HG02938 (cell line): Measurements from ENCODE around the gene PROCA1.
A peak's percentile ranks its signal among the peaks of the same experiment; 100 is the strongest.
"Not testable (repeated sequence)": the region's sequence is repeated elsewhere in the genome, so short reads cannot be mapped to it uniquely, and the experiment has no call there.

Source experiments
- ATAC-seq: cut with Tn5 transposase; IDR thresholded peaks from one replicate; pipeline ENCODE4 v1.9.1; 2021; ENCODE audit warnings: mild to moderate bottlenecking, moderate library complexity; ENCODE audit not compliant: unreplicated experiment

PROCA1 gene

DNA sequence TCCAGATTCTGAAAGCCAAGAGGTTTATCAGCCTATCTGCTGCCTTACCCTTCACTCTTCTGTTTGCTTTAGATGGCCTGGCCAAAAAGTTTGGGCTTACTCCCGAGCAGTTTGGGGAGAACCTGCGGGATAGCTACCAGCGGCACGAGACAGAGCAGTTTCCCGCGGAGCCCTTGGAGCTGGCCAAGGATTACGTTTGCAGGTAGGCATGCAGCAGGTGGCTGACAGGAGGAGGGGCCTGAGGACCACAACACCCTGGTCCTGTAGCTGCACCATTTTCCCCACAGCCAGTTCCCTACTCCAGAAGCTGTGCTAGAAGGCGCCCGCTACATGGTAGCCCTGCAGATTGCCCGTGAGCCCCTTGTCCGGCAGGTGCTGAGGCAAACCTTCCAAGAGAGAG lies 29.0 kb downstream of the PROCA1 start:
- no peak for ATAC-seq

DNA sequence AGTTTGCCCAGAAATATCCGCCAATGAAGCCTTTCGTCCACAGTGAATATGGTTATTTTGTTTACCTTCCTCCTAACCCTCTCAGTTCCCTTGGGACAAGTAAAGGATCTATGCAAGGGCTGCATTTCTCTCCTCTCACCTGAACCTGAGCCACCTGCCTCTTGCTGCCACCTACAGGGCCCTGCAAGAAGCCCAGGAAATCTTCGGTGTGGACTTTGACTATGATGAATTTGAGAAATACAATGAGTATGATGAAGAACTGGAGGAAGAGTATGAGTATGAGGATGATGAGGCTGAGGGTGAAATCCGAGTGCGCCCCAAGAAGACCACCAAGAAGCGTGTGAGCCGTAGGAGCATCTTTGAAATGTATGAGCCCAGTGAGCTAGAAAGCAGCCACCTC lies 35.7 kb downstream of the PROCA1 start:
- ATAC-seq = no peak

DNA sequence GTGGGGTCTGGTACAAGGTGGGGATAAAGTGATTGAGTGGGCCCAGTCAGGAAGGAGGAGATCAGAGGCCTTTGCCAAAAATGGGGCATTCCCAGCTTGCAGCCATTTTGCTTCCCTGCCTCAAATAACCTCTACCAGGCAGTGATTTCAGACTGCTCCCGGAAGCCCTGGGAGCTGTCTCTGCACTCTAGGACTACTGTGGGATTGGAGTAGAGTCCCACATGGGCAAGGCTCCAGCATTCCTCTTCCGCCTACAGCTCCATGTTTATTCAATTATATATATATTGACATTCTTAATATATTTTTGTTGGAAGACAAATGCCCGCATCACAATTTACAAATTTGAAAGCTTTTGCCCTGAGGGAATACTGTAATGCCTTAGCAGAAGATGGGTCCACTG lies 36.2 kb downstream of the PROCA1 start:
- no peak for ATAC-seq

DNA sequence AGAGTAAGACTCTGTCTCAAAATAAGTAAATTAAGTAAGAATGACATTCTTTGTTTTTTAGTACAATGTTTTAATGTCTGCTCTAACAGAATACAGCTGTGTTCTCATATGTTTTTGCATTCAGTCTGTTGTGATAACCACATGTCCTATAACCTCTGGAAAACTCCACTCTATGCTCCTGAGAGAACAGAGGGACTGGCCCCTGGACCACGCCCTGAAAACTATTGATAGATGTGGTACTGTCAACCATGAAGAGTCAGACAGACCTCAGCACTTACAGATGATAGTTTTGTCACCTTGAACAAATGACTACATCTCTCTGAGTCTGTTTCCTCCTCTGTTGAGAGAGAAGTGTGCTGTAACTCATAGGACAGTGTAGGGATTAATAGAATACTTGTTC lies 41.8 kb downstream of the PROCA1 start:
- ATAC-seq = no peak

DNA sequence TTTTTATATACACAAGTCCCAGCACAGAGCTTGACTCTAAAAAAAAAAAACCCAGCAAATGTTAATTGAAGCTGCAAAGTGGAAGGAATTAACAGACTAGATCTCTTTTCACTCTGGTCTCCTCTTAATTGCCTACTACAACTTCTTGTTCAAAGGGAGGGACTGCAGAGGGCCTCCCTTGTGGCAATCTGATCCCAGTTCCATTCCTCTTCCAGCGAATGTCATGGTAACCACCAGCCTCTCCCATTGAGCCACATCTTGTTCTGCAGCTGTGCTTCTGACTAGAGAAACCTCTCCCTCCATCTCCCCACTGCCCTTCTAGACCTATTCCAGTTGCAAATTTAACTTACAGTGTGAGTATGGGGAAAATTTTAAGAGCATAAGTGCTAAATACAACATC lies 43.8 kb downstream of the PROCA1 start:
- no peak for ATAC-seq

GRCh38 chr17:28665994-28666393 lies 45.7 kb downstream of the PROCA1 start:
- ATAC-seq = no peak

DNA sequence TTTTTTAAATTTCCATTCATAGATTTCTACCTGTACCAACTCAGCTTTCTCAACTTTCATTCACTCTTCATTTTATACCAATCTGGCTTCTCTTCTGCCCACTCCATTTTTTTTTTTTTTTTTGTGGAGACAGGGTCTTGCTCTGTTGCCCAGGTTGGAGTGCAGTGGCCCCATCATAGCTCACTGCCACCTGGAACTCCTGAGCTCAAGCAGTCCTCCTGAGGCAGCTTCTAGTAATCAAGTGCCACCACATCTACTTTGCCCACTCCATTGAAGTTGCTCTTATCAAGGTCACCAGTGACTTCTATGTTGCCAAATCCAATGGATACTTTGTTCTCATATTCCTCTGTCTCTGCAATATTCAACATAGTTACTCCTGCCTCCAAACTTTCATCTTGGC lies 48.0 kb downstream of the PROCA1 start:
- no peak for ATAC-seq

GRCh38 chr17:28662527-28662829 lies 49.2 kb downstream of the PROCA1 start:
- no peak for ATAC-seq

GRCh38 chr17:28661635-28662526 lies 49.8 kb downstream of the PROCA1 start, which contains the start of the genes SDF2 and SUPT6H:
SDF2 (minus strand) TSS chr17:28661906; CDS start chr17:28661876, 30 bp downstream.
SUPT6H (plus strand) TSS chr17:28662205; CDS start chr17:28673402, 11,197 bp downstream.
- peak; percentile 80 for ATAC-seq

DNA sequence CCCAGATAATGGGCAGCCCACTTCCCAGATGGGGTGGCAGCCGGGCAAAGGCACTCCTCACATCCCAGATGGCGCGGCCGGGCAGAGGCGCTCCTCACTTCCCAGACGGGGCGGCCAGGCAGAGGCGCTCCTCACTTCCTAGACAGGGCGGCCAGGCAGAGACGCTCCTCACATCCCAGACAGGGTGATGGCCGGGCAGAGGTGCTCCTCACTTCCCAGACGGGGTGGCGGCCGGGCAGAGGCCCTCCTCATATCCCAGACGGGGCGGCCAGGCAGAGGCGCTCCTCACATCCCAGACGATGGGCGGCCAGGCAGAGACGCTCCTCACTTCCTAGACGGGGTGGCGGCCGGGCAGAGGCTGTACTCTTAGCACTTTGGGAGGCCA lies 52.2 kb downstream of the PROCA1 start:
- not testable (repeated sequence) for ATAC-seq

GRCh38 chr17:28658766-28659496 lies 52.8 kb downstream of the PROCA1 start:
- not testable (repeated sequence) for ATAC-seq

- not testable (repeated sequence) for ATAC-seq
Observed at GRCh38 chr17:28658342-28658741, 53.3 kb downstream of the PROCA1 start.

GRCh38 chr17:28657756-28658155 lies 53.9 kb downstream of the PROCA1 start:
- no peak for ATAC-seq

- ATAC-seq = no peak
Observed at GRCh38 chr17:28655160-28655559, 56.5 kb downstream of the PROCA1 start.
